HG03432 (cell line): ENCODE results near the gene RMI2.

Experiments
- ATAC-seq: cut with Tn5 transposase; IDR thresholded peaks from one replicate; pipeline ENCODE4 v1.9.1; 2021; ENCODE audit warnings: mild to moderate bottlenecking, moderate library complexity; ENCODE audit not compliant: unreplicated experiment

The RMI2 gene

GRCh38 chr16:11396241-11397048, 51.2 kb downstream of the RMI2 start:
- no peak for ATAC-seq

GRCh38 chr16:11398136-11398535, 52.9 kb downstream of the RMI2 start:
- ATAC-seq = no peak

GRCh38 chr16:11398851-11399250, 53.6 kb downstream of the RMI2 start:
- ATAC-seq = no peak

GRCh38 chr16:11399261-11399831, 54.1 kb downstream of the RMI2 start:
- ATAC-seq = no peak

GRCh38 chr16:11400076-11400475, 54.8 kb downstream of the RMI2 start:
- no peak for ATAC-seq
